ENCODE measurements around the gene LINS1.

DNA sequence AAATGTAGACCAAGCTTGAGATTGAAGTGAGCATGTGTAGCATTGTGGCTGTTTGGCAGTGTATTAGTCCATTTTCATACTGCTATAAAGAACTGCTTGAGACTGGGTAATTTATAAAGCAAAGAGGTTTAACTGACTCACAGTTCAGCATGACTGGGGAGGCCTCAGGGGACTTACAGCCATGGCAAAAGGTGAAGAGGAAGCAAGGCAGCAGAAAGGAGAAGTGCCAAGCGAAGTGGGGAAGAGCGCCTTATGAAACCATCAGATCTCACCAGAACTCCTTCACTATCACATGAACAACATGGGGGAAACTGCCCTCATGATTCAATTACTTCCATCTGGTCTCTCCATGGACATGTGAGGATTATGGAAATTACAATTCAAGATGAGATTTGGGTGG is 64.7 kb downstream of the LINS1 start:
- TF ChIP-seq POLR2A (IDR thresholded peaks at IDR 0.05; ENCODE audit: control extremely low read depth in 1 of 2, low read depth in 2 of 2, low read length in 2 of 2) (no peak), SP1 (IDR thresholded peaks at IDR 0.05; ENCODE audit: low read depth, low read length) (no peak), CTCF (IDR thresholded peaks at IDR 0.05; ENCODE audit: control extremely low read depth in 1 of 3, insufficient read depth in 1 of 3, low read depth in 1 of 3, low read length in 3 of 3) (no peak), SRF (IDR thresholded peaks at IDR 0.05; ENCODE audit: low read depth, low read length) (no peak), ZNF274 (IDR thresholded peaks at IDR 0.05; ENCODE audit: borderline replicate concordance, extremely low read depth, low read length) (no peak), SP4 (IDR thresholded peaks at IDR 0.05; ENCODE audit: low read length) (no peak), SP2 (IDR thresholded peaks at IDR 0.05; ENCODE audit: low read length) (no peak)

Data from H1 (cell line).